Measurements from ENCODE around the gene ANXA2. TPM values are rescaled to one million over a fixed set of nuclear protein-coding genes. Genes with fewer than 3 reads are reported as not detected.
"Not testable (repeated sequence)": the region's sequence is repeated elsewhere in the genome, so short reads cannot be mapped to it uniquely, and the experiment has no call there.

The ANXA2 gene
- polyA plus RNA-seq (ENCODE audit: insufficient read length), result 362 TPM

GRCh38 chr15:60397772-60398445 lies at the start of gene ANXA2:
Gene ANXA2, minus strand, starts transcription at chr15:60397986. Its CDS starts 11,911 bp downstream, at chr15:60386075.
- DNase-seq (ENCODE audit: low read depth), result no peak

- DNase-seq (ENCODE audit: low read depth), result no peak
Observed at GRCh38 chr15:60444289-60444912, 46.6 kb upstream of the ANXA2 start.

- DNase-seq (ENCODE audit: low read depth), result no peak
Observed at GRCh38 chr15:60442763-60443162, 45.0 kb upstream of the ANXA2 start.

GRCh38 chr15:60442031-60442650 lies 44.4 kb upstream of the ANXA2 start:
- DNase-seq (ENCODE audit: low read depth), result no peak

GRCh38 chr15:60441331-60441730 lies 43.5 kb upstream of the ANXA2 start:
- DNase-seq (ENCODE audit: low read depth), result no peak

GRCh38 chr15:60438646-60439045 lies 40.9 kb upstream of the ANXA2 start:
- DNase-seq (ENCODE audit: low read depth), result no peak

GRCh38 chr15:60428935-60429334 lies 31.1 kb upstream of the ANXA2 start:
- DNase-seq (ENCODE audit: low read depth), result no peak

- DNase-seq (ENCODE audit: low read depth), result peak; percentile 81
Observed at GRCh38 chr15:60426870-60427508, 29.2 kb upstream of the ANXA2 start.

GRCh38 chr15:60425461-60425860 lies 27.7 kb upstream of the ANXA2 start:
- DNase-seq (ENCODE audit: low read depth), result no peak

- DNase-seq (ENCODE audit: low read depth), result no peak
Observed at GRCh38 chr15:60424006-60424405, 26.2 kb upstream of the ANXA2 start.

GRCh38 chr15:60423537-60423936 lies 25.8 kb upstream of the ANXA2 start:
- no peak for DNase-seq (ENCODE audit: low read depth)

GRCh38 chr15:60421544-60421943 lies 23.8 kb upstream of the ANXA2 start:
- DNase-seq (ENCODE audit: low read depth), result no peak

GRCh38 chr15:60420203-60420716 lies 22.5 kb upstream of the ANXA2 start:
- DNase-seq (ENCODE audit: low read depth), result no peak

- no peak for DNase-seq (ENCODE audit: low read depth)
Observed at GRCh38 chr15:60419753-60420152, 22.0 kb upstream of the ANXA2 start.

- DNase-seq (ENCODE audit: low read depth), result no peak
Observed at GRCh38 chr15:60418096-60418495, 20.3 kb upstream of the ANXA2 start.

GRCh38 chr15:60417112-60417511 lies 19.3 kb upstream of the ANXA2 start:
- no peak for DNase-seq (ENCODE audit: low read depth)

GRCh38 chr15:60416484-60416883 lies 18.7 kb upstream of the ANXA2 start:
- no peak for DNase-seq (ENCODE audit: low read depth)

- DNase-seq (ENCODE audit: low read depth), result no peak
Observed at GRCh38 chr15:60414016-60414682, 16.4 kb upstream of the ANXA2 start.

- no peak for DNase-seq (ENCODE audit: low read depth)
Observed at GRCh38 chr15:60413231-60413824, 15.5 kb upstream of the ANXA2 start.

GRCh38 chr15:60412807-60413206 lies 15.0 kb upstream of the ANXA2 start:
- not testable (repeated sequence) for DNase-seq (ENCODE audit: low read depth)

- DNase-seq (ENCODE audit: low read depth), result no peak
Observed at GRCh38 chr15:60411774-60412425, 14.1 kb upstream of the ANXA2 start.

Data from forelimb muscle (tissue), 1 donor.